HEK293 (cell line): ENCODE data around the gene OPCML.

ENCODE experiments used
- OVOL3 ChIP-seq: fragments of 450-650 bp; formaldehyde crosslinking; IDR thresholded peaks from 2 replicates; pipeline ENCODE4 v1.5.1; 2016; ENCODE audit warnings: missing biosample characterization, missing genetic modification characterization
- PRDM10 ChIP-seq: fragments of 450-650 bp; formaldehyde crosslinking; IDR thresholded peaks from 2 replicates; pipeline ENCODE4 v1.5.1; 2016; ENCODE audit warnings: missing biosample characterization, missing genetic modification characterization
- SALL2 ChIP-seq: fragments of 450-650 bp; formaldehyde crosslinking; IDR thresholded peaks from 2 replicates; pipeline ENCODE4 v1.5.0; 2017; ENCODE audit warnings: missing biosample characterization, mild to moderate bottlenecking, missing genetic modification characterization, borderline replicate concordance
- TCF7L2 ChIP-seq: IDR thresholded peaks from 2 replicates; pipeline ENCODE4 v1.6.1; 2011; ENCODE audit warnings: low read depth, mild to moderate bottlenecking, inconsistent platforms, low read length, moderate library complexity, borderline replicate concordance
- ZFP37 ChIP-seq: fragments of 450-650 bp; formaldehyde crosslinking; IDR thresholded peaks from 2 replicates; pipeline ENCODE4 v1.5.1; 2016; ENCODE audit warnings: missing biosample characterization, missing genetic modification characterization
- ZNF610 ChIP-seq: fragments of 450-650 bp; formaldehyde crosslinking; IDR thresholded peaks from 2 replicates; pipeline ENCODE4 v1.5.1; 2016; ENCODE audit warnings: missing biosample characterization, missing genetic modification characterization, borderline replicate concordance
- ZNF791 ChIP-seq: fragments of 450-650 bp; formaldehyde crosslinking; IDR thresholded peaks from 2 replicates; pipeline ENCODE4 v1.5.1; 2016; ENCODE audit warnings: missing biosample characterization, missing genetic modification characterization
- ZSCAN30 ChIP-seq: fragments of 450-650 bp; IDR thresholded peaks from 2 replicates; pipeline ENCODE4 v1.5.1; 2018; ENCODE audit warnings: missing biosample characterization, mild to moderate bottlenecking, missing genetic modification characterization, moderate library complexity
- TF ChIP-seq, protein P1 (sequence below): fragments of 450-650 bp; formaldehyde crosslinking; IDR thresholded peaks from 2 replicates; pipeline ENCODE4 v1.5.1; 2016; ENCODE audit warnings: missing biosample characterization, missing genetic modification characterization
- TF ChIP-seq, protein P2 (sequence below): fragments of 450-650 bp; formaldehyde crosslinking; IDR thresholded peaks from 2 replicates; pipeline ENCODE4 v1.5.1; 2016; ENCODE audit warnings: missing biosample characterization, missing genetic modification characterization
- TF ChIP-seq, protein P3 (sequence below): fragments of 450-650 bp; formaldehyde crosslinking; IDR thresholded peaks from 2 replicates; pipeline ENCODE4 v1.5.1; 2016; ENCODE audit warnings: missing biosample characterization, missing genetic modification characterization, low read depth
- TF ChIP-seq, protein P4 (sequence below): fragments of 450-650 bp; formaldehyde crosslinking; IDR thresholded peaks from 2 replicates; pipeline ENCODE4 v1.5.1; 2016; ENCODE audit warnings: missing biosample characterization, missing genetic modification characterization, borderline replicate concordance

GRCh38 chr11:133171374-133171773, 360.9 kb downstream of the OPCML start:
- TF ChIP-seq ZNF791 (tag by site-specific recombination) (no peak), TCF7L2 (no peak), ZSCAN30 (tag by site-specific recombination) (no peak), OVOL3 (tag by site-specific recombination) (no peak), ZNF610 (tag by site-specific recombination) (no peak), SALL2 (tag by site-specific recombination) (no peak), ZFP37 (tag by site-specific recombination) (no peak), PRDM10 (tag by site-specific recombination) (no peak)
- TF ChIP-seq, protein P1, sequence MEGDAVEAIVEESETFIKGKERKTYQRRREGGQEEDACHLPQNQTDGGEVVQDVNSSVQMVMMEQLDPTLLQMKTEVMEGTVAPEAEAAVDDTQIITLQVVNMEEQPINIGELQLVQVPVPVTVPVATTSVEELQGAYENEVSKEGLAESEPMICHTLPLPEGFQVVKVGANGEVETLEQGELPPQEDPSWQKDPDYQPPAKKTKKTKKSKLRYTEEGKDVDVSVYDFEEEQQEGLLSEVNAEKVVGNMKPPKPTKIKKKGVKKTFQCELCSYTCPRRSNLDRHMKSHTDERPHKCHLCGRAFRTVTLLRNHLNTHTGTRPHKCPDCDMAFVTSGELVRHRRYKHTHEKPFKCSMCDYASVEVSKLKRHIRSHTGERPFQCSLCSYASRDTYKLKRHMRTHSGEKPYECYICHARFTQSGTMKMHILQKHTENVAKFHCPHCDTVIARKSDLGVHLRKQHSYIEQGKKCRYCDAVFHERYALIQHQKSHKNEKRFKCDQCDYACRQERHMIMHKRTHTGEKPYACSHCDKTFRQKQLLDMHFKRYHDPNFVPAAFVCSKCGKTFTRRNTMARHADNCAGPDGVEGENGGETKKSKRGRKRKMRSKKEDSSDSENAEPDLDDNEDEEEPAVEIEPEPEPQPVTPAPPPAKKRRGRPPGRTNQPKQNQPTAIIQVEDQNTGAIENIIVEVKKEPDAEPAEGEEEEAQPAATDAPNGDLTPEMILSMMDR (tag by site-specific recombination) = no peak
- TF ChIP-seq, protein P2, sequence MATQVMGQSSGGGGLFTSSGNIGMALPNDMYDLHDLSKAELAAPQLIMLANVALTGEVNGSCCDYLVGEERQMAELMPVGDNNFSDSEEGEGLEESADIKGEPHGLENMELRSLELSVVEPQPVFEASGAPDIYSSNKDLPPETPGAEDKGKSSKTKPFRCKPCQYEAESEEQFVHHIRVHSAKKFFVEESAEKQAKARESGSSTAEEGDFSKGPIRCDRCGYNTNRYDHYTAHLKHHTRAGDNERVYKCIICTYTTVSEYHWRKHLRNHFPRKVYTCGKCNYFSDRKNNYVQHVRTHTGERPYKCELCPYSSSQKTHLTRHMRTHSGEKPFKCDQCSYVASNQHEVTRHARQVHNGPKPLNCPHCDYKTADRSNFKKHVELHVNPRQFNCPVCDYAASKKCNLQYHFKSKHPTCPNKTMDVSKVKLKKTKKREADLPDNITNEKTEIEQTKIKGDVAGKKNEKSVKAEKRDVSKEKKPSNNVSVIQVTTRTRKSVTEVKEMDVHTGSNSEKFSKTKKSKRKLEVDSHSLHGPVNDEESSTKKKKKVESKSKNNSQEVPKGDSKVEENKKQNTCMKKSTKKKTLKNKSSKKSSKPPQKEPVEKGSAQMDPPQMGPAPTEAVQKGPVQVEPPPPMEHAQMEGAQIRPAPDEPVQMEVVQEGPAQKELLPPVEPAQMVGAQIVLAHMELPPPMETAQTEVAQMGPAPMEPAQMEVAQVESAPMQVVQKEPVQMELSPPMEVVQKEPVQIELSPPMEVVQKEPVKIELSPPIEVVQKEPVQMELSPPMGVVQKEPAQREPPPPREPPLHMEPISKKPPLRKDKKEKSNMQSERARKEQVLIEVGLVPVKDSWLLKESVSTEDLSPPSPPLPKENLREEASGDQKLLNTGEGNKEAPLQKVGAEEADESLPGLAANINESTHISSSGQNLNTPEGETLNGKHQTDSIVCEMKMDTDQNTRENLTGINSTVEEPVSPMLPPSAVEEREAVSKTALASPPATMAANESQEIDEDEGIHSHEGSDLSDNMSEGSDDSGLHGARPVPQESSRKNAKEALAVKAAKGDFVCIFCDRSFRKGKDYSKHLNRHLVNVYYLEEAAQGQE (tag by site-specific recombination) = no peak
- TF ChIP-seq, protein P3, sequence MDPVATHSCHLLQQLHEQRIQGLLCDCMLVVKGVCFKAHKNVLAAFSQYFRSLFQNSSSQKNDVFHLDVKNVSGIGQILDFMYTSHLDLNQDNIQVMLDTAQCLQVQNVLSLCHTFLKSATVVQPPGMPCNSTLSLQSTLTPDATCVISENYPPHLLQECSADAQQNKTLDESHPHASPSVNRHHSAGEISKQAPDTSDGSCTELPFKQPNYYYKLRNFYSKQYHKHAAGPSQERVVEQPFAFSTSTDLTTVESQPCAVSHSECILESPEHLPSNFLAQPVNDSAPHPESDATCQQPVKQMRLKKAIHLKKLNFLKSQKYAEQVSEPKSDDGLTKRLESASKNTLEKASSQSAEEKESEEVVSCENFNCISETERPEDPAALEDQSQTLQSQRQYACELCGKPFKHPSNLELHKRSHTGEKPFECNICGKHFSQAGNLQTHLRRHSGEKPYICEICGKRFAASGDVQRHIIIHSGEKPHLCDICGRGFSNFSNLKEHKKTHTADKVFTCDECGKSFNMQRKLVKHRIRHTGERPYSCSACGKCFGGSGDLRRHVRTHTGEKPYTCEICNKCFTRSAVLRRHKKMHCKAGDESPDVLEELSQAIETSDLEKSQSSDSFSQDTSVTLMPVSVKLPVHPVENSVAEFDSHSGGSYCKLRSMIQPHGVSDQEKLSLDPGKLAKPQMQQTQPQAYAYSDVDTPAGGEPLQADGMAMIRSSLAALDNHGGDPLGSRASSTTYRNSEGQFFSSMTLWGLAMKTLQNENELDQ (tag by site-specific recombination) = no peak
- TF ChIP-seq, protein P4, sequence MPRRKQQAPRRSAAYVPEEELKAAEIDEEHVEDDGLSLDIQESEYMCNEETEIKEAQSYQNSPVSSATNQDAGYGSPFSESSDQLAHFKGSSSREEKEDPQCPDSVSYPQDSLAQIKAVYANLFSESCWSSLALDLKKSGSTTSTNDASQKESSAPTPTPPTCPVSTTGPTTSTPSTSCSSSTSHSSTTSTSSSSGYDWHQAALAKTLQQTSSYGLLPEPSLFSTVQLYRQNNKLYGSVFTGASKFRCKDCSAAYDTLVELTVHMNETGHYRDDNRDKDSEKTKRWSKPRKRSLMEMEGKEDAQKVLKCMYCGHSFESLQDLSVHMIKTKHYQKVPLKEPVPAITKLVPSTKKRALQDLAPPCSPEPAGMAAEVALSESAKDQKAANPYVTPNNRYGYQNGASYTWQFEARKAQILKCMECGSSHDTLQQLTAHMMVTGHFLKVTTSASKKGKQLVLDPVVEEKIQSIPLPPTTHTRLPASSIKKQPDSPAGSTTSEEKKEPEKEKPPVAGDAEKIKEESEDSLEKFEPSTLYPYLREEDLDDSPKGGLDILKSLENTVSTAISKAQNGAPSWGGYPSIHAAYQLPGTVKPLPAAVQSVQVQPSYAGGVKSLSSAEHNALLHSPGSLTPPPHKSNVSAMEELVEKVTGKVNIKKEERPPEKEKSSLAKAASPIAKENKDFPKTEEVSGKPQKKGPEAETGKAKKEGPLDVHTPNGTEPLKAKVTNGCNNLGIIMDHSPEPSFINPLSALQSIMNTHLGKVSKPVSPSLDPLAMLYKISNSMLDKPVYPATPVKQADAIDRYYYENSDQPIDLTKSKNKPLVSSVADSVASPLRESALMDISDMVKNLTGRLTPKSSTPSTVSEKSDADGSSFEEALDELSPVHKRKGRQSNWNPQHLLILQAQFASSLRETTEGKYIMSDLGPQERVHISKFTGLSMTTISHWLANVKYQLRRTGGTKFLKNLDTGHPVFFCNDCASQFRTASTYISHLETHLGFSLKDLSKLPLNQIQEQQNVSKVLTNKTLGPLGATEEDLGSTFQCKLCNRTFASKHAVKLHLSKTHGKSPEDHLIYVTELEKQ (tag by site-specific recombination) = no peak
